ENCODE measurements around the gene PDE4D.

The PDE4D gene

DNA sequence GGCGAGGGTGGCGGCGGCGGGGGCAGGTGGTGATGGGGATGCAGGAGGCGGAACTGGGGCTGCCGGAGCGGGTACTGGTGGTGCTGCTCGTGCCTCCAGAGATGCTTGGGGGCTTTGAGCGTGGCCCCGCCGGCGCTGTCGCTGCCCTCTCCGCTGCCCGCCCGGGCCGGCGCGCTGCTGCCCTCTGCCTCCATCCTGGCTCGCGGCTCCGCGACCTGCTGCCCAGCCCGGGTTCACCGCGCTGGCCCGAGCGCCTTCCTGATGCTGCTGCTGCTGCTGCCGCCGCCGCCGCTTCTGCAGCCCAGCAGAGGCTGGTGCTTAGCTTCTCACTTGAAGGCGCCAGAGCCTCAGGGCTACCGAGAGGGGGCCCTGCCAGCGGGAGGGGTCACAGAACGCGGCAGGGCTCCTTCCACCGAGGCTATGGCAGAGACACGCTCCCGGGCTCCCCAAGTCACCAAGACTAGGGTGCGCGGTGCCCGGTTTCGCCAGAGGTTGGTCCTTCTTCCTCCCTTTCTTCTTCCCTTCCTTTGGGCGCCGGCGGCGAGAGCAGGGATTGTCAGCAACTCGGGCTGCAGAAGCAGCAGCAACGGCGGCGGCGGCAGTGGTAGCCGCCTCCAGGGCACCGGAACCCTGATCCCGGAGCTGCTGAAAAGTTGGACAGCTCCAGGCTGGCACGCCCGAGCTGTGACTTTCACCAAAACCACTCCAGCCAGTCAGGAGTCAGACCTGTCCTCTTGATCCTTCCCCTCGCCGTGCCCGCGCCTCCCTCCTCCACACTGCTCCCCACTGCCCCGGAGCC, at the start of gene PDE4D:
TSS of gene PDE4D (minus strand) at position 298 of the 799 bp plus-strand sequence.
- no peak for DNase-seq

- DNase-seq, result no peak
These were observed 44.1 kb upstream of the PDE4D start for GRCh38 chr5:59937633-59938032.

DNA sequence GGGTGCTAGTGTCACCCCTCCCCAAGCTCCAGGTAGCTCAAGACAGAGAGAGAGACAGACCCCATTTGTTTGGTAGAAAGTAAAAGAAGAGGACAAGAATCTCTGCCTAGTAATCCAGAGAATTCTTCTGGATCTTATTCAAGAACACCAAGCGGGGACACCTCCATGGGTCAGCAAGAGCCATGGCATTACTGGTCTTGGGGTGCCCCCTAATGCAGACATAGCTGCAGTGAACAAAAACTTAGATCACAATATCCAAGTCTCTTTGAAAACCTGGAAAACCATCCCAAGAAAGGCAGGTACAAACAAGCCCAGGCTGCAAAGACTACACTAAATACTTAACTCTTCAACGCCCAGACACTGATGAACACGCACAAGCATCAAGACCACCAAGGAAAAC, 29.9 kb upstream of the PDE4D start:
- DNase-seq, result no peak

DNA sequence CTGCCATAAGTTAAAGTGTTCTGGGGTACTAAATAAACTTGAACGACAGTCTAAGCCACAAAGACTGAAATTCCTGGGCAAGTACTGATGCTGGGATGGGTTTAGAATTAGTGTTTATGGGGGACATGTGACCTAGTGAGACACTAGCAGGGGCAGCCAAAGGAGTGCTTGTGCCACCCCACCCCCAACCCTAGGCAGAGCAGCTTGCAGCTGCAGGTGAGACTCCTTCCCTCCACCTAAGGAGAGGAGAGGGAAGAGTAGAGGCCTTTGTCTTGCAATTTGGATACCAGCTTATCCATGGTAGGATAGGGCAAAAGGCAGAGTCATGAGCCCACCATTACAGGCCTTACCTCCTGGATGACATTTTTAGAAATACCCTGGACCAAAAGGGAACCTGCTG, 28.7 kb upstream of the PDE4D start:
- DNase-seq, result no peak

DNA sequence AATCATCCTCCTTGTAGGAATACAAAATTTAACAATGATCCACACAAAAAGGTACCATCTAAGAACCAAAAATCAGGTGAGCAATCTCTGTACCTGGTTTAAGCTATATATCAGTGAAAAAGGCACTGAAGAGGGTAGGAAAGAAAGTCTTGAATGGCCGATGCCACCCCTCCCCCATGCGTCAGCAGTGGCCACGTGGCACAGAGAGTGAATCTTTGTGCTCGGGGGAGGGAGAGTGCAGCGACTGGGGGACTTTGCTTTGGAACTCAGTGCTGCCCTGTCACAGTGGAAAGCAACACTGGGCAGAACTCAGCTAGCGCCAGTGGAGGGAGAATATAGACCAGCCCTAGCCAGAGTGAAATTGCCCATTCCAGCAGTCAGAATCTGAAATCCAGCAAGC, 28.3 kb upstream of the PDE4D start:
- DNase-seq, result no peak

DNA sequence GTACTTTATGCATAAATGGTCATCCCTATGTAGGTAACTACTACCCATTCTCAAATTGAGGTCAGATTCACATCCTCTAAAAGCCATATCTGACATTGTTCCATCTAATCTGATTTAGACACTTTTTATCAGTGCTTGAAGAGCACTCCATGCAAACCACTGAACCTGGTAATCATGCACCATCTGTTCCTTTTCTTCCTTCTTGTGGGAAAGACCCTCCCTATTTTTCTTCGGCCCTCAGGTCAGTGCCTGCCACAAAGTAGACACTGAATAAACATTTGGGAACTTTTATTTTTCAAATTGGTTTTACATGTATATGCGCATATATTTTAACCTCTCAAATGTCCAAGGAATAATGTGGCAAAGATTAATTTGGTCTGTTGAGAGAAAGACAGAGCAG, 26.0 kb upstream of the PDE4D start:
- no peak for DNase-seq

- no peak for DNase-seq
These were observed 23.6 kb upstream of the PDE4D start for GRCh38 chr5:59917121-59917520.

GRCh38 chr5:59905188-59905587, 11.7 kb upstream of the PDE4D start:
- DNase-seq, result no peak

GRCh38 chr5:59897075-59897474, 3.5 kb upstream of the PDE4D start:
- no peak for DNase-seq

GRCh38 chr5:59891962-59892643, 1.4 kb downstream of the PDE4D start:
- DNase-seq, result no peak

DNA sequence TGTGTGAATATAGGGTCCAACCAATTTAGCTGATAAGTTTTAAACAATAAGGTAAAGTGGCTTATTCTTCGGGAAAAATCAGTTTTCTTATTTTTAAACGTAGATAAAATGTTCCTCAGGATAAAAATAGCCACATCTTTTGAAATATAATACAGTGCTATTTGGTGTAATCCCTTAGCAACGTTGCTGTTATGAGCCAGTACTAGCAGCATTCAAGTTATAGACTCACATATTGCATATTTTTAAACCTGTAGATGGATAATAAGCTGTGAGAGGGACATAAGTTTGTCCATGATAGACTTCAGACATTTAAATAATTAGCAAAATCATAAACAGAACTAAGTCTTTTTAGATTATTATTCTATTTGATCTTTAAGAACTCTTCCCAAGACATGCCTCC, 6.3 kb downstream of the PDE4D start:
- DNase-seq, result no peak

- no peak for DNase-seq
These were observed 18.9 kb downstream of the PDE4D start for GRCh38 chr5:59874675-59875074.

DNA sequence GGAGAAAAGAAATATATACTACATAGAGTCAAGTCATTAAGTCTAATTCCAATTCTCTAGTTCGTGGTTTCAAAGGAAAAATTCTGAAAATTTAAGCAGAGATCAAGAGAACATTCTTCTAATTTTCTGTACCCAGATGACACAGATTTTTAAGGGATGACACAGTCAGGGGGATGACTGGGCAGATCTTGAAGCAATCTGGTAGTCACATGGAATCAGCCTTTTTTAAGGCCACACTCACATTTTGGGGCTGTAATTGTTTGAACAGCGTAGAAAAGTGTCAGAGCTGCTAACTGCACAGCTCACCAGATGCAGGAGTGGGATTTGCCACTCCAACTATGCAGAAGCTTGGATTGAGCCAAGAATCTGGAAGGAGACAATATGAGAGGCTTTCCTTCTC, 20.4 kb downstream of the PDE4D start:
- no peak for DNase-seq

- no peak for DNase-seq
These were observed 26.9 kb downstream of the PDE4D start for GRCh38 chr5:59866661-59867060.

GRCh38 chr5:59864718-59865117, 28.8 kb downstream of the PDE4D start:
- no peak for DNase-seq

DNA sequence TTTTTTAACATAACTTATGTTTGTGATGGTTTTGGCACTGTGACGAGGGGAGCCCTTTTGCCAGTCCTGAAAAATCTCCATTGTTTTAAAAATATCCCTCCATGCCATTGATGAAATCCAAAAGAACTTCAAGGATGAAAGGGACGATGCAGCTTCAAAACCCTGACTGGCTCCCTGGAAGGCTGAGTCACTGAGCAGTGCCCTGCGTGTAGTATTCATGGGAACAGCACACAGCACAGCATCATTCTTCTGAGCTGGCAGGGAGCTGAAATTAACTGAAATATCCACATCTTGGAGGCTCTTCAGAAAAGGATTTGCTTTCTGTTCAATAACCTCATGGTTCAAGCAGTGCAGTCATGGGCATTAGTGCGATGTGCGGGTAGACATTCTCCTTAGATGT, 29.7 kb downstream of the PDE4D start:
- no peak for DNase-seq

DNA sequence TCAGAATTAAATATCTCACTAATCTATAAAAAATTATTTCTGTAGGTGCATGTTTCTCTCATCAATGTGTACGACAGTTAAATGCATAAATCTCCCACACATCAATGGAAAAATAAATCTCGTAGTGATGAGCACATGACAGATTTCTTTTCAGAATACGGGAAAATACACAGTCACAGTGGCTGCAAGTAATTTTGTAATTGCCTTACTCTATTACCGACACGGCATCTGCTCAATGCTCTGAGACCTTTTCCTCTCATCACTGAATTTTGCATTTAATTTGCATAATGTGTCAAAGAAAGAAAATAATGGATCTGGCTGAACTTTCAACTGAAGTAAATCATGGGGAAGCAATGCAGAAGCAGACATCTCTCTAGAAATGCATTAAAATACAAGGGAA, 37.2 kb downstream of the PDE4D start:
- DNase-seq, result no peak

GRCh38 chr5:59850766-59851165, 42.8 kb downstream of the PDE4D start:
- DNase-seq, result no peak

DNA sequence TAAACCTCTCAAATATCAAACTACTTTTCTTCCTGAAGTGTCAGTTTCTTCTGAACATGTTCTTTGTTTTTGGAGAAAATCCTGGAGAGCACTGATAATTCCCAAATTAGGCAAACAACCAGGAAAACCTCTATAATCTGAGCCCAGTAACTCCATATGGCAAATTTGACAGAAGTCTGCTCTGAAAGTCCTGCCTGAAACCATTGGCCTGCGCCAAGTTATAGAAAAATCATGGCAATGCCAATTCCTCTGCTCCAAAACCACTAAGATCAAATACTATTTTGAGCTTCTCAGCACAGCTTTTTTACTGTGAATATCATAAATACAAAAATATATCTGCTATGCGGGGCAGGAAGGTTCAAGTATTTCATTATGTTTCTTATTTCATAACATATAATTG, 45.9 kb downstream of the PDE4D start:
- no peak for DNase-seq

DNA sequence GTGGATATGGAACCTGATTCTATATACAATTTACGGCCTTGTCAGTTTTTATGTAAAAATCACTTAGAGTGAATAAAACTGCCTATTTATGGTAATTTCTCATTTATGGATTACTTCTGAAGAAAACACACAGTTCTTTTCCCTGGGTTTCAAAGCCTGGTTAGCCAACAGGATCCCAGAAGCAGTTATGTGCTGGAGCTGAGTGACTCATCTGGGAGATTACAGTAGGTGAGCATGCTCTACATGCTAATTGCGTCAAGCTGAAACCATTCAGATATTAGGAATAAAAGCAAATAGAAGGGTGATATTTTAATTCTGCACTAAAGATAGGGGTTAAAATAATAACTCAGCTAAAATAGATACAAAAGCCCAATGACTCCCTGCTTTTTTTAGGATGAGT, 47.8 kb downstream of the PDE4D start:
- no peak for DNase-seq

- DNase-seq, result no peak
These were observed 49.9 kb downstream of the PDE4D start for GRCh38 chr5:59843511-59844213.

DNA sequence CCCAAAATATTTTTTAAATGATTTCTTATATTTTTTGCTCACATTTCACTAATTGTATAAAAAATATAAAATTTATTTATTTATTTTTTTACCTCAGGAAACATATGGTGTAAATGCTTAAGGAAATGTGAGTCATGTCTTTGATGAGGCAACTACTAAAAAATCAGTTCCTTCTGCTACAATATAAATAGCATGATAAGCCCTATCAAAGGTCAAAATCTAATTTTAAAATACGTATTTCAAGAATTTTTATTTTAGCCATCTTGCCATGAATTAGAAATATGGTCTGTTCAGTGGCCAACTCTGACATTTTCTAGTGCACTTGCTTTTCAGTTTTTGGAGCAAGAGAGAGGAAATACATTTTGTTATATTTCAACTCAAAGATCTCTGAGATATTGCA, 50.5 kb downstream of the PDE4D start:
- no peak for DNase-seq

GRCh38 chr5:59840200-59840601, 53.3 kb downstream of the PDE4D start:
- DNase-seq, result no peak

DNA sequence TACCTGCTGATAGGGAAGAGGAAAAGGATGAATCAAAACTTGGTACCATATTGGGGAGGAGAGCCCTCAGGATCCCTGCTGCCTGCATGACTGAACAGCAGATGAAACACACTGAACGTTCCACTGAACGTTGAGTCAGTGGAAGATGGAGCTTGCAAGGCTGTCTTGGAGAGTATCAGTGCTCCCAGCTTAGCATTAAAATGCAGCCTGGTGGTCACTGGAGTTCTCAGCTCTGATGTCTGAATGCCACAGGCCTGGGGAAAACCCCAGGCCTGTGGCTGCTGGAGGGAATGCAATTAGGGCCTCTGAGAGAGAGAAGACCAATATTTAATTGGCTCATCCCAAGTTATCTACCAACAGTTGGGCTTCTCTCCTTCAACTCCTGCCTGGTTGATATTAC, 54.5 kb downstream of the PDE4D start:
- no peak for DNase-seq
